ENCODE measurements around the gene HOXC12.

GRCh38 chr12:53988541-53989226, 34.0 kb downstream of the HOXC12 start:
- TF ChIP-seq CTCF (IDR thresholded peaks at IDR 0.05; ENCODE audit: low read length) (no peak), EZH2 (optimal IDR thresholded peaks at IDR 0.05; ENCODE audit: low read depth, low read length) (no peak)

Measured in MM.1S (cell line).